Measurements from ENCODE around the gene TCF4. TPM values are rescaled to one million over a fixed set of nuclear protein-coding genes. Genes with fewer than 3 reads are reported as not detected.

TCF4 gene
- total RNA-seq, 2 donors from 2014 or later, result 57.7 to 66.3 TPM

- Histone ChIP-seq H3K27ac (no peak overlapping the region), H3K9me3 (peaks cover 0 to 11% of the 10 kb centered on the region in 2 donors), H3K36me3 (no peaks in the 10 kb centered on the region), H3K4me1 (peaks cover 0 to 4% of the 10 kb centered on the region in 2 donors), H3K27me3 (no peaks in the 10 kb centered on the region), H3K4me3 (no peak overlapping the region)
- no peak for TF ChIP-seq CTCF (IDR thresholded peaks at IDR 0.05)
- no peak for DNase-seq (ENCODE audit: low spot score)
Measured at GRCh38 chr18:55381277-55381676, 206.7 kb downstream of the TCF4 start.

- Histone ChIP-seq H3K36me3 (no peaks in the 10 kb centered on the region), H3K4me1 (no peaks in the 10 kb centered on the region), H3K9me3 (peaks cover 0 to 11% of the 10 kb centered on the region in 2 donors), H3K4me3 (no peak overlapping the region), H3K27me3 (no peaks in the 10 kb centered on the region), H3K27ac (no peak overlapping the region)
- TF ChIP-seq CTCF (IDR thresholded peaks at IDR 0.05), result no peak
- no peak for DNase-seq (ENCODE audit: low spot score)
Measured at GRCh38 chr18:55380589-55380988, 207.4 kb downstream of the TCF4 start.

- no peak overlapping the region for H3K27ac ChIP-seq
Measured at GRCh38 chr18:55376387-55376786, 211.6 kb downstream of the TCF4 start.

GRCh38 chr18:55375930-55376329 is 212.1 kb downstream of the TCF4 start:
- TF ChIP-seq CTCF (IDR thresholded peaks at IDR 0.05), result no peak
- Histone ChIP-seq H3K36me3 (no peaks in the 10 kb centered on the region), H3K4me1 (no peaks in the 10 kb centered on the region), H3K9me3 (peaks cover 4 to 17% of the 10 kb centered on the region in 2 donors), H3K4me3 (no peak overlapping the region), H3K27me3 (no peaks in the 10 kb centered on the region), H3K27ac (no peak overlapping the region)
- DNase-seq (ENCODE audit: low spot score), result no peak

More at GRCh38 chr18:55376387-55376786, 211.6 kb downstream of the TCF4 start:
- no peak for TF ChIP-seq CTCF (IDR thresholded peaks at IDR 0.05)
- no peak for DNase-seq (ENCODE audit: low spot score)
- no peaks in the 10 kb centered on the region for H3K4me1 ChIP-seq
- H3K4me3 ChIP-seq, result no peak overlapping the region
- peaks cover 4 to 17% of the 10 kb centered on the region in 2 donors for H3K9me3 ChIP-seq
- no peaks in the 10 kb centered on the region for H3K27me3 ChIP-seq
- H3K36me3 ChIP-seq, result no peaks in the 10 kb centered on the region

- Histone ChIP-seq H3K27ac (no peak overlapping the region), H3K36me3 (no peaks in the 10 kb centered on the region), H3K27me3 (no peaks in the 10 kb centered on the region), H3K4me3 (no peak overlapping the region), H3K9me3 (peaks cover 4 to 17% of the 10 kb centered on the region in 2 donors), H3K4me1 (no peaks in the 10 kb centered on the region)
- DNase-seq (ENCODE audit: low spot score), result no peak
- TF ChIP-seq CTCF (IDR thresholded peaks at IDR 0.05), result no peak
Measured at GRCh38 chr18:55374741-55375140, 213.3 kb downstream of the TCF4 start.

GRCh38 chr18:55372209-55372608 is 215.8 kb downstream of the TCF4 start:
- peaks cover 4 to 17% of the 10 kb centered on the region in 2 donors for H3K9me3 ChIP-seq
- H3K4me3 ChIP-seq, result no peak overlapping the region
- H3K36me3 ChIP-seq, result no peaks in the 10 kb centered on the region
- no peaks in the 10 kb centered on the region for H3K4me1 ChIP-seq
- no peak overlapping the region for H3K27ac ChIP-seq
- DNase-seq (ENCODE audit: low spot score), result no peak
- TF ChIP-seq CTCF (IDR thresholded peaks at IDR 0.05), result no peak
- no peaks in the 10 kb centered on the region for H3K27me3 ChIP-seq

All from right atrium auricular region (tissue), 2 donors.